Epithelial cell of prostate (primary cell): ENCODE results near the gene RAP1GAP.
"Not testable (repeated sequence)": the region's sequence is repeated elsewhere in the genome, so short reads cannot be mapped to it uniquely, and the experiment has no call there.

Experiments used
- DNase-seq: peaks from one replicate; pipeline ENCODE4 v3.0.0-alpha.2; 2011; ENCODE audit warnings: low read depth, low spot score
- H3K27ac ChIP-seq: fragments of 450-650 bp; 2 replicates; pipeline ENCODE4 v1.5.1; 2017; ENCODE audit warnings: mild to moderate bottlenecking

RAP1GAP gene

GRCh38 chr1:21680918-21681317 lies 11.8 kb upstream of the RAP1GAP start:
- no peak overlapping the region for H3K27ac ChIP-seq
- no peak for DNase-seq

- H3K27ac ChIP-seq: no peak overlapping the region
- no peak for DNase-seq
Measured at GRCh38 chr1:21680381-21680780, 11.2 kb upstream of the RAP1GAP start.

- no peak for DNase-seq
- no peak overlapping the region for H3K27ac ChIP-seq
Measured at GRCh38 chr1:21677168-21677567, 8.0 kb upstream of the RAP1GAP start.

GRCh38 chr1:21674957-21675356 lies 5.8 kb upstream of the RAP1GAP start:
- DNase-seq: no peak
- no peak overlapping the region for H3K27ac ChIP-seq

- H3K27ac ChIP-seq, DNase-seq: not testable (repeated sequence)
Measured at GRCh38 chr1:21673853-21674252, 4.7 kb upstream of the RAP1GAP start.

GRCh38 chr1:21673277-21673780 lies 4.2 kb upstream of the RAP1GAP start:
- DNase-seq: no peak
- H3K27ac ChIP-seq: no peak overlapping the region

- H3K27ac ChIP-seq: no peak overlapping the region
- DNase-seq: no peak
Measured at GRCh38 chr1:21672478-21673276, 3.5 kb upstream of the RAP1GAP start.

- no peak for DNase-seq
- no peak overlapping the region for H3K27ac ChIP-seq
Measured at GRCh38 chr1:21671915-21672314, 2.8 kb upstream of the RAP1GAP start.

GRCh38 chr1:21670956-21671902 lies 2.1 kb upstream of the RAP1GAP start:
- no peak overlapping the region for H3K27ac ChIP-seq
- DNase-seq: no peak

- H3K27ac ChIP-seq: no peak overlapping the region
- DNase-seq: no peak
Measured at GRCh38 chr1:21670059-21670881, 1.1 kb upstream of the RAP1GAP start.

- no peak overlapping the region for H3K27ac ChIP-seq
- DNase-seq: no peak
Measured at GRCh38 chr1:21668951-21669257, 253 bp downstream of the RAP1GAP start.

- no peak overlapping the region for H3K27ac ChIP-seq
- DNase-seq: no peak
Measured at GRCh38 chr1:21668232-21668950, 766 bp downstream of the RAP1GAP start.

- DNase-seq: no peak
- no peak overlapping the region for H3K27ac ChIP-seq
Measured at GRCh38 chr1:21667348-21668231, 1.6 kb downstream of the RAP1GAP start.

- DNase-seq: no peak
- H3K27ac ChIP-seq: no peak overlapping the region
Measured at GRCh38 chr1:21666576-21667320, 2.4 kb downstream of the RAP1GAP start.

- H3K27ac ChIP-seq: no peak overlapping the region
- no peak for DNase-seq
Measured at GRCh38 chr1:21665711-21666575, 3.2 kb downstream of the RAP1GAP start.

GRCh38 chr1:21664806-21665588 lies 4.2 kb downstream of the RAP1GAP start:
- no peak overlapping the region for H3K27ac ChIP-seq
- no peak for DNase-seq
